Naive B cell (primary cell): ENCODE measurements around the gene VSIG8. TPM values are rescaled to one million over a fixed set of nuclear protein-coding genes. Genes with fewer than 3 reads are reported as not detected.
A peak's percentile ranks its signal among the peaks of the same experiment; 100 is the strongest.
"Not testable (repeated sequence)": the region's sequence is repeated elsewhere in the genome, so short reads cannot be mapped to it uniquely, and the experiment has no call there.

Experiments used
- ATAC-seq, 2 donors: fragments of 150-1000 bp; cut with Tn5 transposase; 2 replicates each; pipeline ENCODE4 v1.10.0; 2021; ENCODE audit warnings: low read depth in 2 of 2, mild to moderate bottlenecking in 2 of 2, moderate library complexity in 2 of 2
- DNase-seq: peaks from one replicate; pipeline ENCODE4 v3.0.0; 2022
- H3K27ac Mint-ChIP-seq, 6 donors: one replicate each; pipeline ENCODE4 v1.8.0; 2020 to 2022; ENCODE audit warnings: mild to moderate bottlenecking in 6 of 6, mixed read lengths in 6 of 6, moderate library complexity in 5 of 6, inconsistent platforms in 2 of 6
- H3K27me3 Mint-ChIP-seq, 3 donors: one replicate each; pipeline ENCODE4 v1.8.0; 2021 to 2022; ENCODE audit warnings: mixed read lengths in 3 of 3, mild to moderate bottlenecking in 1 of 3
- H3K36me3 Mint-ChIP-seq, 2 donors: one replicate each; pipeline ENCODE4 v1.8.0; 2020 to 2022; ENCODE audit warnings: mixed read lengths in 2 of 2, inconsistent platforms in 1 of 2, mild to moderate bottlenecking in 1 of 2
- H3K4me1 Mint-ChIP-seq, 3 donors: one replicate each; pipeline ENCODE4 v1.8.0; 2020 to 2022; ENCODE audit warnings: mixed read lengths in 3 of 3, inconsistent platforms in 1 of 3, mild to moderate bottlenecking in 1 of 3, moderate library complexity in 1 of 3
- H3K4me3 Mint-ChIP-seq, 8 donors: one replicate each; pipeline ENCODE4 v1.8.0; 2020 to 2022; ENCODE audit warnings: mild to moderate bottlenecking in 8 of 8, mixed read lengths in 8 of 8, moderate library complexity in 8 of 8, inconsistent platforms in 2 of 8
- H3K9me3 Mint-ChIP-seq, 7 donors: one replicate each; pipeline ENCODE4 v1.8.0; 2020 to 2022; ENCODE audit warnings: mixed read lengths in 7 of 7, mild to moderate bottlenecking in 5 of 7, inconsistent platforms in 2 of 7, moderate library complexity in 1 of 7
- polyA plus RNA-seq, 6 donors: library from polyadenylated mRNA; unstranded; fragments of 300-500 nt; fragmentation: Illumina TruSeq; gene quantifications; one replicate each; pipeline ENCODE4 v1.2.3, GENCODE V29; 2021; ENCODE audit warnings: low read depth in 6 of 6

Gene VSIG8, protein sequence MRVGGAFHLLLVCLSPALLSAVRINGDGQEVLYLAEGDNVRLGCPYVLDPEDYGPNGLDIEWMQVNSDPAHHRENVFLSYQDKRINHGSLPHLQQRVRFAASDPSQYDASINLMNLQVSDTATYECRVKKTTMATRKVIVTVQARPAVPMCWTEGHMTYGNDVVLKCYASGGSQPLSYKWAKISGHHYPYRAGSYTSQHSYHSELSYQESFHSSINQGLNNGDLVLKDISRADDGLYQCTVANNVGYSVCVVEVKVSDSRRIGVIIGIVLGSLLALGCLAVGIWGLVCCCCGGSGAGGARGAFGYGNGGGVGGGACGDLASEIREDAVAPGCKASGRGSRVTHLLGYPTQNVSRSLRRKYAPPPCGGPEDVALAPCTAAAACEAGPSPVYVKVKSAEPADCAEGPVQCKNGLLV
- not detected for polyA plus RNA-seq

DNA sequence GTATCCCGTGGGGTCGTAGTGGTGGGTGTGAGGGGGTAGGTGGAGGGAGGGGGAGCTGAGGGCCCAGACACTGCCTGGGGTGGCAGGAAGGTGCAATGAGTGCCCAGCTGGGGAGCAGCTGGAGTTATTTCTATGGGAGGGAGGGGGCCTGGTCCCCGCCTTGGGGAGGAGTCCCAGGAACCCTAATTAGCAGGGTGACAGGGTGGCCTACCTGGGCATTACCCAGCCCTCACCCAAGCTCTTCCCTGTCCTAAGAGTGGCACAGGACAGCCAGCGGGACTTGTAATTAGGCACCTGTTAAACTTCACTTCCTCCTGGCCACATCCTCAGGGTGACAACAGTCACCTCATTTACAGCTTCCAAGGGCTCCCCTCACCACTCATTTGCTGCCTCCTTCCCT lies at the start of gene VSIG8:
VSIG8 (minus strand) TSS at position 101 of the 400 bp plus-strand sequence. CDS start 136 bp downstream, outside the sequence.
- Mint-ChIP-seq H3K4me1 (no peaks in the 10 kb centered on the region), H3K9me3 (no peaks in the 10 kb centered on the region), H3K4me3 (no peak within 1 kb of the TSS), H3K27me3 (peaks cover 9 to 26% (median 14%) of the 10 kb centered on the region in 3 donors), H3K36me3 (no peaks in the 10 kb centered on the region), H3K27ac (peak within 1 kb of the TSS in 2 of 6 donors; percentile 18 to 19)
- ATAC-seq (no peak), DNase-seq (no peak)

DNA sequence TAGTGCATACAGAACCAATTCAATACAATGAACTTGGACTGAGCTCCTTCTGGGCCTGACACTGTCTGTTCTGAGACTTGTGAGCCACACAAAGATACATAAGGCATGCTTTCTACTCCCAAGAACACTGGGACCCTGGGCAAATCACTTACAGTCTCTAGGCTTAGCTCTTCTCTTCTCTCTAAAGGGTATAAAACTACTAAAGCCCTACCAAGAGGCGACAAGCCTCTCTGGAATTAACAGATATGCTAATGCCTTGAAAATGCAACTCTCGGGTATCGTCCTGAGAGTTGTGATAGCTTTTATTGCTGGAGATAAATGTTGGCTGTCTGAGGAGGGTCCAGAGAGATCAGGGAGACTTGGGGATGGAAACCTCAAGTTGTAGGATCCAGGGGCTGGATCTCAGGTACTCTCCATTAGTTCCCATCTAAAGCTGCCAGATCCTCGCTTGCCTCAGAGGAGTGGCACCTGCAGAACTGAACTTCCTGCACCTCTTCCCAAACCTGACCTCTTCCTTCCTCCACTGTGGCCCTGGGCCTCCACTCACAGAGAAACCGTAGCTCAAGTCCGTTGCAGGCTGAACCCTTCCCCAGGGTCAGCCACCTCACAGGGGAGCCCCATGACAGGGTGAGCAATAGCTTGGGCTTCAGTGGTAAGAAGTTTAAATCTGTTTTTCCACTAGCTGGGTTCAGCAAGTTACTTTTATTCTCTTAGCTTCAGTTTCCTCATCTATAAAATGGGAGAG lies 49.0 kb upstream of the VSIG8 start:
- H3K4me1 Mint-ChIP-seq = peaks cover 49 to 65% (median 57%) of the 10 kb centered on the region in 3 donors
- DNase-seq = no peak
- H3K9me3 Mint-ChIP-seq = peaks cover 0 to 2% (median 0%) of the 10 kb centered on the region in 7 donors
- no peaks in the 10 kb centered on the region for H3K36me3 Mint-ChIP-seq
- no peak for ATAC-seq
- H3K27ac Mint-ChIP-seq = peak overlapping the region; percentile 96 to 100 (median 98)
- H3K4me3 Mint-ChIP-seq = peak overlapping the region in 5 of 8 donors; percentile 34 to 59 (median 56)
- H3K27me3 Mint-ChIP-seq = no peaks in the 10 kb centered on the region

DNA sequence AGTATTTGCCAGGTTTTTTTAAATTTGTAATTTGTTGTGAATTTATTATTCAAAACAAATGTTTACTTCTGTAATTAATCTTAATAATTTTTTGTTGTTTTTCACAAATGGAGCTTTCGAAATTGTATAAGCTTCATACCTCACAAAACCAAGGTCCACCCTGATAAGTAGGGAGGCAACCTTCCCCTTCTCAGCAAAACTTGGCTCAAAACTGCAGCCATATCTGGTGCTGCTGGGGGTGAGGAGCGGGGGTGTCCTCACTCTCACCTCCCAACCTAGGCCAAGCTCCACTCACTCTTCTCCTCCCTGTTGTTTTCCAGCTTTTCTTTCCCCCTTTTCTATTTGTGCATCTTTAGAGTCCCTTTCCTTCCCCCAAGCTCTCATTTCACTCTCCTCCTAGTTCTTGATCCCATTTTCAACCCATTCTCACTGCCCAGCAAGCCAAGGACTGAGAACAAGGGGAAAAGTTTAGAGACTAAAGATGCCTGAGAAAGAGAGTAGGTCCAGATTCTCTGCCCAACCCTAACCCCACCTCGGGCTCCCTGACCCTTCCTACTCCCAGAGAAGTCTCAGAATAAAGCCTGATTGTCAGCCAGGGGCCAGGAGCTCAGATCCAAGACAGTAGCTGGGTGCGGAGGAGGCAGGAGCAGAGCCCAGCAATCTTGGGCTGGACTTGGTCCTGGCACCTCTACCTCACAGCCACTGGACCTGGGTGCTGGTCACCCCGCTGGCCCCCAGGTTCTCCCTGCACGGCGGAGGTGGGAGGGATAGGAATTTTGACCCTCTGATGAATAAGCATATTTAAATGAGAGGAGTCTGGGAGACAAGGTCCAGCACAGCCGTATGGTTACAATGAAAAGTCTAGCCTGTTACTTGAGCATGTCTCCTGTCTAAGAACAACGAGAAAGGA lies 45.8 kb upstream of the VSIG8 start:
- no peak for DNase-seq
- Mint-ChIP-seq H3K9me3 (peaks cover 0 to 4% (median 0%) of the 10 kb centered on the region in 7 donors), H3K36me3 (peaks cover 0 to 3% of the 10 kb centered on the region in 2 donors), H3K4me3 (no peak overlapping the region), H3K27me3 (no peaks in the 10 kb centered on the region), H3K4me1 (peaks cover 27 to 39% (median 35%) of the 10 kb centered on the region in 3 donors), H3K27ac (peak overlapping the region; percentile 20 to 100 (median 75))
- ATAC-seq = no peak

DNA sequence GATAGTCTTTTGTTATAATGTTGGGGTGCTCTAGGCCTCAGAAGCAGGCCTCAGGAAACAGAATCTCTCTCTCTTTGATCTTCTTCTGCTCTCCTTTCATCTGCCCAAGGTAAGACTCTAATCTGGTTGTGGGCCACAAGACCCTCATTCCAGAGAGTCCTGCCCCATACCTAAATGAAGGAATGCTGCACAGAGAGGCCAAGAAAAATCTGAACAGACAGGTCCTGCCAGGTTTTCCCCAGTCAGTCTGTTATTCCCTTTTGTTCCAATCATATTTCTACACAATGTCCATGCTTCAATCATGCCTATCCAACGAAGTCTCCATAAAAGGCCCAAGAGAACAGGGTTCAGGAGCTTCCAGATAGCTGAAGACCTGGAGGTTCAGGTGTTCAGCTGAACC lies 44.5 kb upstream of the VSIG8 start:
- no peak for ATAC-seq
- peaks cover 0 to 4% (median 0%) of the 10 kb centered on the region in 7 donors for H3K9me3 Mint-ChIP-seq
- H3K27me3 Mint-ChIP-seq = no peaks in the 10 kb centered on the region
- H3K4me1 Mint-ChIP-seq = peaks cover 21 to 27% (median 22%) of the 10 kb centered on the region in 3 donors
- peak overlapping the region in 3 of 6 donors; percentile 17 to 77 (median 38) for H3K27ac Mint-ChIP-seq
- peaks cover 0 to 5% of the 10 kb centered on the region in 2 donors for H3K36me3 Mint-ChIP-seq
- H3K4me3 Mint-ChIP-seq = no peak overlapping the region
- DNase-seq = no peak

GRCh38 chr1:159904036-159904435 lies 41.6 kb upstream of the VSIG8 start:
- H3K27ac Mint-ChIP-seq, H3K36me3 Mint-ChIP-seq, H3K4me3 Mint-ChIP-seq, H3K9me3 Mint-ChIP-seq, DNase-seq, ATAC-seq, H3K27me3 Mint-ChIP-seq: not testable (repeated sequence)
- peaks cover 4 to 17% (median 11%) of the 10 kb centered on the region in 3 donors for H3K4me1 Mint-ChIP-seq

GRCh38 chr1:159902541-159902940 lies 40.1 kb upstream of the VSIG8 start:
- Mint-ChIP-seq H3K27me3 (peaks cover 0 to 8% (median 7%) of the 10 kb centered on the region in 3 donors), H3K4me1 (peaks cover 9 to 23% (median 21%) of the 10 kb centered on the region in 3 donors), H3K9me3 (peaks cover 0 to 4% (median 0%) of the 10 kb centered on the region in 7 donors), H3K4me3 (no peak overlapping the region), H3K27ac (no peak overlapping the region), H3K36me3 (peaks cover 0 to 5% of the 10 kb centered on the region in 2 donors)
- DNase-seq = no peak
- no peak for ATAC-seq

DNA sequence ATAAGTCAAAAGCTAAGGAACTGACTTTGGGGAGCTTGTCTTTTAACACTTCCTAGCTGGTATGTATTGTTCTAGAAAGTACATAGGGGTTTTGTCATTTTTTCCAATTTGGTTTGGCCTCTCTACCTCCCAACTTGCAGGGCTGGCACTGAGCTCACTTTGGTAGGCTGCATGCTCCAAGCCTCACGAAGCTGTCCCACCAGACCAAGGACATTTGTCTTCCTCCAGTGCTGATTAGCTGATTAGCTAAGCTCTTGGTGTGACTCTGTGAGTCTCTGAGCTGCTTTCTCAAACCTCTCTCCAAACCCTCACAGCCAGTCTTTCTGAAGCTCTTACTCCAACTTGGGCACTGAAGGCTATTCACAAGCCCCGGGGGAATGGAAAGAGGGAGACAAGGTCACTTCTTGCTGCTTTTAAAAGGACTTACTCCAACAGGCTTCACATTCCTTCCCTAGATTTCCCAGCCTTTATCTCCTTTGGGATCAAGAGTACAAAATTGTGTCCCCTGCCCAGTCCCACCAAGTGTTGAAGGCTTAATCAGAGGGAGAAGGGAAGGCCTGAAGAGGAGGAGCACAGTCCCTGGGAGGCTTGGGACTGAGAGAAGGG lies 38.4 kb upstream of the VSIG8 start:
- Mint-ChIP-seq H3K4me1 (peaks cover 9 to 23% (median 21%) of the 10 kb centered on the region in 3 donors), H3K36me3 (peaks cover 5 to 6% of the 10 kb centered on the region in 2 donors), H3K27me3 (peaks cover 0 to 15% (median 13%) of the 10 kb centered on the region in 3 donors), H3K27ac (peak overlapping the region in 2 of 6 donors; percentile 67 to 94), H3K4me3 (no peak overlapping the region), H3K9me3 (peaks cover 0 to 4% (median 0%) of the 10 kb centered on the region in 7 donors)
- ATAC-seq = no peak
- no peak for DNase-seq

DNA sequence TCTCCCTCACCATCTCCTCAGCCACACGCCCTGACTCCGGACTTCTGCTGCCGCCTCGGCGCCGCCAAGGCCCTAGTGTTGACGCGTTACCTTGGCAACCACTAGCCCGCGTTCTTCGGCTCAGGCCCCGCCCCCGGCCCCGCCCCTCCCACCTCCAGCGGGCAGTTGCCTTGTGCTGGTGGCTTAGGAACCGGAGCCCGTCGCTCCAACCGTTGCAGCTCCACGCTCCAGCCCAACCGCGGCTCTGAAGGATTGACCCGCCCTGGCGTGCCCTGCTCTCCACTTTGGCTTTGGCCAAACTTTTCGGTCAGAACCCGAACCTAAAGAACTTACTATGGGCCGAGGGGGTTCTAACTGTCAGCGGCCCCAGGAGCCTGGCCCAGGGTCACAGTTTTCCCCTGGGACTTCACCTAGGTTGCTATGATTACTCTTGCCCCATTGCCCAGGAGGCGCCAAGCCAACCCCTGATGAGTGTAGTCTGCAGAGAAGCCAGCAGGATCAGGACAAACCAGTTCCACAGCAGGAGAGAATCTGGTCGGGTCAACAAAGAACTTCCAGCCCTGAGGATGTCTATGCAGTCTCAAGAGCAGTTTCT lies 37.7 kb upstream of the VSIG8 start, which contains the start of gene CFAP45:
CFAP45 (minus strand) TSS at position 80 of the 595 bp plus-strand sequence; CDS start at position 13, 67 bp downstream.
- H3K4me1 Mint-ChIP-seq = peaks cover 9 to 23% (median 21%) of the 10 kb centered on the region in 3 donors
- peak within 1 kb of the TSS; percentile 35 to 98 (median 84) for H3K27ac Mint-ChIP-seq
- ATAC-seq (peak; percentile 49 to 55), DNase-seq (no peak)
- H3K36me3 Mint-ChIP-seq = peaks cover 5 to 7% of the 10 kb centered on the region in 2 donors
- H3K9me3 Mint-ChIP-seq = peaks cover 0 to 4% (median 0%) of the 10 kb centered on the region in 7 donors
- peaks cover 0 to 22% (median 20%) of the 10 kb centered on the region in 3 donors for H3K27me3 Mint-ChIP-seq
- H3K4me3 Mint-ChIP-seq = peak within 1 kb of the TSS in 2 of 8 donors; percentile 24 to 39

DNA sequence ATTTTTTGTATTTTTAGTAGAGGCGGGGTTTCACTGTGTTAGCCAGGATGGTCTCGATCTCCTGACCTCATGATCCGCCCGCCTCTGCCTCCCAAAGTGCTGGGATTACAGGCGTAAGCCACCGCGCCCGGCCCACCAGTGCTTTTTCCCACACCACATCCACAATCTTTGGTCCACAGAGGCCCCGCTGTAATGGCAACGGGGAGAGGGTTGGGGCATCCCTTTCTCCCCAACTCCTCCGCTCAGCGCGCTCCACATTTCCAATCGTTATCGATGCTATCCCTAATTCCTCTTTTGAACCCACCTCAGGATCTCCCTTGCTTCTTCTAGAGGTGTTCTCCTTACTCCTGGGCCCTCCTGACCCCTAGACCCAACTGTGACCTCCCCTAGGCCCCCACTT lies 37.2 kb upstream of the VSIG8 start:
- Mint-ChIP-seq H3K27me3 (peaks cover 0 to 27% (median 21%) of the 10 kb centered on the region in 3 donors), H3K4me1 (peaks cover 9 to 23% (median 21%) of the 10 kb centered on the region in 3 donors), H3K4me3 (peak overlapping the region in 2 of 8 donors; percentile 24 to 39), H3K27ac (peak overlapping the region in 5 of 6 donors; percentile 35 to 98 (median 93))
- DNase-seq, H3K36me3 Mint-ChIP-seq, ATAC-seq, H3K9me3 Mint-ChIP-seq: not testable (repeated sequence)

DNA sequence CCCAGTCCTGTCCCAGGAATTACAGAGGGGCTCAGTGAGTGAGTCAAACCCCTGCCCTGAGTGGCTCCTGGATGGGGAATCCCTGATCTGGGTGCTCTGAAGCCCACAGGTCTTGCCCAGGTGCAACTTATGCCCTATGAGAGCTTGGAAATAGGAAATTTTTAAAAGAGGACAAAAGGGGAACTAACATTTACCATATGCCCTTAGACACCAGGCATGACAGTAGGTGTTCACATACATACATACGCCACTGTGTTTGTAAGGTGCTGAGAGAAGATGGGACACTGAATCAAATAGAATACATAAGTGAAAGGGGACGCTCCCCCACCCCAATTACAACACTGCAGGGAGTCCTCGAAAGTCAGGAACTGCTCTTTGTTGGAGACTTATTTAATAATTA lies 36.1 kb upstream of the VSIG8 start:
- DNase-seq = no peak
- Mint-ChIP-seq H3K4me1 (peaks cover 9 to 23% (median 21%) of the 10 kb centered on the region in 3 donors), H3K27ac (peak overlapping the region in 4 of 6 donors; percentile 43 to 94 (median 70))

GRCh38 chr1:159897962-159898361 lies 35.5 kb upstream of the VSIG8 start:
- DNase-seq (no peak), ATAC-seq (peak; percentile 64 to 66)
- Mint-ChIP-seq H3K4me1 (peaks cover 9 to 24% (median 23%) of the 10 kb centered on the region in 3 donors), H3K27ac (peak overlapping the region in 4 of 6 donors; percentile 12 to 57 (median 37)), H3K27me3 (peaks cover 0 to 28% (median 21%) of the 10 kb centered on the region in 3 donors), H3K4me3 (no peak overlapping the region), H3K36me3 (peaks cover 0 to 7% of the 10 kb centered on the region in 2 donors), H3K9me3 (no peaks in the 10 kb centered on the region)

More for the DNA sequence above, 36.1 kb upstream of the VSIG8 start:
- peak; percentile 74 to 76 for ATAC-seq
- Mint-ChIP-seq H3K9me3 (no peaks in the 10 kb centered on the region), H3K36me3 (peaks cover 5 to 7% of the 10 kb centered on the region in 2 donors), H3K27me3 (peaks cover 0 to 28% (median 21%) of the 10 kb centered on the region in 3 donors), H3K4me3 (no peak overlapping the region)
